H1 (cell line): ENCODE measurements around the gene RXRA. TPM values are rescaled to one million over a fixed set of nuclear protein-coding genes. Genes with fewer than 3 reads are reported as not detected.

Experiments
- CTCF ChIA-PET: fragments of 300-600 bp; sonication (Branson Sonifier 250); formaldehyde crosslinking; loops from one replicate; lab custom pipeline; 2021; ENCODE audit not compliant: partially characterized antibody; lab: Charles Lee
- POLR2A ChIA-PET: fragments of 300-600 bp; sonication (Branson Sonifier 250); formaldehyde crosslinking; loops from one replicate; lab custom pipeline; 2021; ENCODE audit warnings: inconsistent platforms; ENCODE audit not compliant: partially characterized antibody; lab: Charles Lee
- DNase-seq, 2 experiments: peaks; one replicate each; pipeline versions ENCODE4 v3.0.0 to v3.0.0-alpha.2; 2010 to 2022; ENCODE audit warnings: low spot score in 2 of 2, low read depth in 1 of 2, mixed read lengths in 1 of 2
- FAIRE-seq: peaks from 2 replicates; lab custom pipeline; 2011; peaks lifted over from hg19 to GRCh38; lab: Jason Lieb, UNC
- H2AFZ ChIP-seq: 2 replicates; pipeline ENCODE4 v1.8.1; 2012; ENCODE audit warnings: low read length, inconsistent platforms
- H2AK5ac ChIP-seq: 2 replicates; pipeline ENCODE4 v1.6.1; 2013; ENCODE audit warnings: low read depth, low read length
- H2BK120ac ChIP-seq: replicated peaks from 2 replicates; pipeline ENCODE3; 2013; ENCODE audit warnings: low read depth, low read length, inconsistent platforms
- H2BK12ac ChIP-seq: 2 replicates; pipeline ENCODE4 v1.6.1; 2013; ENCODE audit warnings: low read depth, low read length
- H2BK15ac ChIP-seq: 2 replicates; pipeline ENCODE4 v1.6.1; 2013; ENCODE audit warnings: low read length
- H2BK20ac ChIP-seq: 2 replicates; pipeline ENCODE4 v1.6.1; 2013; ENCODE audit warnings: low read length
- H2BK5ac ChIP-seq: 2 replicates; pipeline ENCODE4 v1.6.1; 2013; ENCODE audit warnings: low read depth, low read length
- H3K14ac ChIP-seq: 2 replicates; pipeline ENCODE4 v1.6.1; 2013; ENCODE audit warnings: inconsistent platforms; ENCODE audit not compliant: insufficient read length
- H3K18ac ChIP-seq: 2 replicates; pipeline ENCODE4 v1.6.1; 2013; ENCODE audit warnings: low read length; ENCODE audit errors: extremely low read depth
- H3K23ac ChIP-seq: 2 replicates; pipeline ENCODE4 v1.6.1; 2013; ENCODE audit warnings: inconsistent platforms; ENCODE audit not compliant: insufficient read length
- H3K23me2 ChIP-seq: 2 replicates; pipeline ENCODE4 v1.6.1; 2013; ENCODE audit warnings: low read depth, low read length
- H3K27ac ChIP-seq: 2 replicates; pipeline ENCODE4 v1.6.1; 2011; ENCODE audit warnings: low read depth, low read length, inconsistent platforms
- H3K27me3 ChIP-seq, 4 experiments: replicated peaks in 1 of 4; 1 replicate in 1 of 4; 2 replicates in 3 of 4; pipeline versions ENCODE4 v1.6.1 to v1.8.1; 2011 to 2013; ENCODE audit warnings: low read length in 3 of 4, mild to moderate bottlenecking in 3 of 4, inconsistent platforms in 2 of 4, mixed read lengths in 2 of 4, moderate library complexity in 1 of 4; ENCODE audit not compliant: control insufficient read depth in 3 of 4, insufficient read depth in 3 of 4; ENCODE audit errors: extremely low read depth in 1 of 4
- H3K36me3 ChIP-seq, 4 experiments: 2 replicates each; pipeline versions ENCODE4 v1.6.1 to v1.8.1; 2011 to 2013; ENCODE audit warnings: mild to moderate bottlenecking in 4 of 4, low read length in 3 of 4, moderate library complexity in 2 of 4, control low read depth in 1 of 4, inconsistent platforms in 1 of 4; ENCODE audit not compliant: insufficient read depth in 4 of 4, control insufficient read depth in 2 of 4
- H3K4ac ChIP-seq: replicated peaks from 2 replicates; pipeline ENCODE3; 2013; ENCODE audit warnings: low read length, low read depth, mixed read lengths, inconsistent platforms; ENCODE audit not compliant: insufficient read length
- H3K4me1 ChIP-seq, 4 experiments: replicated peaks in 1 of 4; 1 replicate in 1 of 4; 2 replicates in 3 of 4; pipeline versions ENCODE4 v1.6.1 to v1.8.1; 2011 to 2013; ENCODE audit warnings: low read length in 3 of 4, inconsistent platforms in 2 of 4, mixed read lengths in 1 of 4; ENCODE audit not compliant: insufficient read depth in 4 of 4, control insufficient read depth in 3 of 4
- H3K4me2 ChIP-seq, 2 experiments: 2 replicates each; pipeline versions ENCODE4 v1.6.1 to v1.8.1; 2011 to 2013; ENCODE audit warnings: low read depth in 2 of 2, low read length in 2 of 2, control low read depth in 1 of 2, inconsistent platforms in 1 of 2, mild to moderate bottlenecking in 1 of 2; ENCODE audit not compliant: insufficient read depth in 1 of 2
- H3K4me3 ChIP-seq, 4 experiments: fragments of 200-600, 300-600 bp in 1 of 4; sonication (generic), shearing (Covaris generic), sonication (Bioruptor Twin) in 1 of 4; 2 replicates each; pipeline versions ENCODE4 v1.5.1 to v1.8.1; 2011 to 2016; ENCODE audit warnings: low read length in 4 of 4, low read depth in 3 of 4, control low read depth in 2 of 4, inconsistent platforms in 2 of 4, mild to moderate bottlenecking in 2 of 4, mixed read lengths in 1 of 4, moderate library complexity in 1 of 4; ENCODE audit not compliant: insufficient read depth in 2 of 4; ENCODE audit errors: extremely low read depth in 1 of 4
- H3K56ac ChIP-seq: replicated peaks from 2 replicates; pipeline ENCODE3; 2013; ENCODE audit warnings: low read depth, mild to moderate bottlenecking, mixed read lengths, low read length, inconsistent platforms; ENCODE audit not compliant: insufficient read length
- H3K79me1 ChIP-seq: 2 replicates; pipeline ENCODE4 v1.6.1; 2013; ENCODE audit warnings: low read depth, low read length, control low read depth
- H3K79me2 ChIP-seq, 2 experiments: 2 replicates each; pipeline versions ENCODE4 v1.6.1 to v1.8.1; 2012 to 2013; ENCODE audit warnings: low read length in 2 of 2, mild to moderate bottlenecking in 2 of 2, inconsistent platforms in 1 of 2; ENCODE audit not compliant: insufficient read depth in 2 of 2, control insufficient read depth in 1 of 2
- H3K9ac ChIP-seq, 4 experiments: replicated peaks in 1 of 4; 1 replicate in 1 of 4; 2 replicates in 3 of 4; pipeline versions ENCODE4 v1.6.1 to v1.8.1; 2011 to 2013; ENCODE audit warnings: low read depth in 3 of 4, low read length in 3 of 4, control low read depth in 2 of 4, mild to moderate bottlenecking in 2 of 4, moderate library complexity in 2 of 4, inconsistent platforms in 1 of 4; ENCODE audit errors: extremely low read depth in 1 of 4
- H3K9me3 ChIP-seq, 2 experiments: 2 replicates each; pipeline versions ENCODE4 v1.6.1 to v1.8.1; 2012 to 2013; ENCODE audit warnings: mild to moderate bottlenecking in 2 of 2, moderate library complexity in 2 of 2, control low read depth in 1 of 2, inconsistent platforms in 1 of 2, low read depth in 1 of 2, low read length in 1 of 2, mixed read lengths in 1 of 2; ENCODE audit not compliant: insufficient read depth in 2 of 2
- H4K20me1 ChIP-seq, 2 experiments: replicated peaks in 1 of 2; 2 replicates each; pipeline versions ENCODE3 to v1.8.1; 2011 to 2013; ENCODE audit warnings: inconsistent platforms in 2 of 2, low read length in 2 of 2, mild to moderate bottlenecking in 1 of 2; ENCODE audit not compliant: insufficient read depth in 2 of 2, control insufficient read depth in 1 of 2
- H4K5ac ChIP-seq: 2 replicates; pipeline ENCODE4 v1.6.1; 2013; ENCODE audit warnings: low read length, low read depth, mixed read lengths, inconsistent platforms; ENCODE audit not compliant: insufficient read length
- H4K8ac ChIP-seq: 2 replicates; pipeline ENCODE4 v1.8.0; 2013; ENCODE audit warnings: mild to moderate bottlenecking, moderate library complexity, low read length, inconsistent platforms; ENCODE audit not compliant: insufficient read depth; ENCODE audit errors: extremely low read depth
- H4K91ac ChIP-seq: replicated peaks from 2 replicates; pipeline ENCODE3; 2013; ENCODE audit warnings: low read length, mixed read lengths, inconsistent platforms; ENCODE audit not compliant: insufficient read length
- CEBPB ChIP-seq: IDR thresholded peaks from 2 replicates; pipeline ENCODE4 v1.6.1; 2012; ENCODE audit warnings: low read depth, low read length
- EGR1 ChIP-seq: IDR thresholded peaks from 2 replicates; pipeline ENCODE4 v1.6.1; 2011; ENCODE audit warnings: low read depth, low read length, borderline replicate concordance
- WGBS, 2 experiments: shearing (Covaris generic) in 1 of 2; methylation state at CpG; one replicate each; pipeline versions ENCODE4 v1.1.6 to v1.1.7; 2013 to 2015; ENCODE audit warnings: low lambda C conversion rate in 2 of 2, mixed read lengths in 2 of 2, inconsistent platforms in 1 of 2, low coverage in 1 of 2, missing lambda C conversion rate in 1 of 2; ENCODE audit not compliant: insufficient replicate concordance in 2 of 2, insufficient coverage in 1 of 2, insufficient read length in 1 of 2; ENCODE audit errors: extremely low coverage in 1 of 2, missing lambda C conversion rate in 1 of 2; 5-methylcytosine and 5-hydroxymethylcytosine counted together
- polyA plus RNA-seq, 7 experiments: library from polyadenylated mRNA; depleted of rRNA in 3 of 7; stranded (reverse) in 5 of 7; unstranded in 2 of 7; fragments of >200 nt in 5 of 7; fragments of 200-250 nt in 2 of 7; gene quantifications; 1 replicate in 5 of 7; 2 replicates in 1 of 7; 4 replicates in 1 of 7; pipeline versions ENCODE4 v1.2.1 to v1.2.3, GENCODE V29; 2011 to 2013; ENCODE audit warnings: missing spikeins in 2 of 7, mixed read lengths in 2 of 7
- total RNA-seq: library from RNA; stranded (reverse); fragmentation: NEBNext Ultra II Directional; extraction: Animal tissue kit (Norgen Biotek cat#: 25700); gene quantifications from 2 replicates; pipeline ENCODE4 v1.2.1, GENCODE V29; 2021

RXRA gene
- total and polyA plus RNA-seq, 2 of the 8 experiments (the other 6 are each of a cell fraction or from before 2014, with no cell fraction given) = 9.8 to 29.4 TPM

- Histone ChIP-seq H3K14ac (no peak overlapping the region), H3K9me3 (no peaks in the 10 kb centered on the region), H3K23ac (no peak overlapping the region), H3K27ac (no peak overlapping the region; the same call in 1 of the 2 replicates), H2BK15ac (no peak overlapping the region), H4K5ac (no peak overlapping the region), H2BK120ac (no peak overlapping the region), H2AK5ac (no peak overlapping the region), H3K9ac (no peak overlapping the region; a peak in 1 of 7 replicates), H3K18ac (no peak overlapping the region; the same call in 1 of the 2 replicates), H4K91ac (no peak overlapping the region), H3K56ac (peak overlapping the region; percentile 13), H3K79me2 (peaks cover 3 to 87% of the 10 kb centered on the region in 2 experiments; a peak in 3 of 4 replicates), H2BK5ac (peak overlapping the region; percentile 30; the same call in 1 of the 2 replicates), H3K79me1 (peaks cover 44% of the 10 kb centered on the region), H3K27me3 (no peaks in the 10 kb centered on the region), H4K8ac (peak overlapping the region; percentile 82), H3K23me2 (no peaks in the 10 kb centered on the region; the same call in 1 of the 2 replicates), H2BK20ac (no peak overlapping the region), H3K4me1 (no peaks in the 10 kb centered on the region; a peak in 1 of 7 replicates), H3K4me3 (no peak overlapping the region), H3K4me2 (no peak overlapping the region), H2AFZ (no peak overlapping the region), H3K36me3 (no peaks in the 10 kb centered on the region), H4K20me1 (peaks cover 17 to 48% of the 10 kb centered on the region in 2 experiments), H3K4ac (no peak overlapping the region), H2BK12ac (peak overlapping the region; percentile 60; the same call in 1 of the 2 replicates)
- FAIRE-seq = no peak
- TF ChIP-seq EGR1 (no peak), CEBPB (no peak)
- ChIA-PET POLR2A (interaction anchor here (1.6 kb wide), 1 partner anchor 10 kb away, joined by 3 read pairs; no protein-coding TSS in a partner anchor), CTCF (no interaction called here)
- DNase-seq = no peak
- 88% methylated on average over 13 of the region's 13 CpGs; no CpG with 5 or more reads in 1 of the 2 experiments for WGBS, 2 experiments
Observed at GRCh38 chr9:134337469-134337868, 11.2 kb downstream of the RXRA start.
